GM20431 (cell line): ENCODE measurements around the gene ZMIZ1.

Experiments
- in situ Hi-C: fragments of 300-500 bp; cut with MseI, MboI; formaldehyde crosslinking; loops from one replicate; pipeline ENCODE4 v1.15.0; 2020; ENCODE audit warnings: low sequenced_read_pairs; ENCODE audit not compliant: unreplicated experiment

Gene ZMIZ1

DNA sequence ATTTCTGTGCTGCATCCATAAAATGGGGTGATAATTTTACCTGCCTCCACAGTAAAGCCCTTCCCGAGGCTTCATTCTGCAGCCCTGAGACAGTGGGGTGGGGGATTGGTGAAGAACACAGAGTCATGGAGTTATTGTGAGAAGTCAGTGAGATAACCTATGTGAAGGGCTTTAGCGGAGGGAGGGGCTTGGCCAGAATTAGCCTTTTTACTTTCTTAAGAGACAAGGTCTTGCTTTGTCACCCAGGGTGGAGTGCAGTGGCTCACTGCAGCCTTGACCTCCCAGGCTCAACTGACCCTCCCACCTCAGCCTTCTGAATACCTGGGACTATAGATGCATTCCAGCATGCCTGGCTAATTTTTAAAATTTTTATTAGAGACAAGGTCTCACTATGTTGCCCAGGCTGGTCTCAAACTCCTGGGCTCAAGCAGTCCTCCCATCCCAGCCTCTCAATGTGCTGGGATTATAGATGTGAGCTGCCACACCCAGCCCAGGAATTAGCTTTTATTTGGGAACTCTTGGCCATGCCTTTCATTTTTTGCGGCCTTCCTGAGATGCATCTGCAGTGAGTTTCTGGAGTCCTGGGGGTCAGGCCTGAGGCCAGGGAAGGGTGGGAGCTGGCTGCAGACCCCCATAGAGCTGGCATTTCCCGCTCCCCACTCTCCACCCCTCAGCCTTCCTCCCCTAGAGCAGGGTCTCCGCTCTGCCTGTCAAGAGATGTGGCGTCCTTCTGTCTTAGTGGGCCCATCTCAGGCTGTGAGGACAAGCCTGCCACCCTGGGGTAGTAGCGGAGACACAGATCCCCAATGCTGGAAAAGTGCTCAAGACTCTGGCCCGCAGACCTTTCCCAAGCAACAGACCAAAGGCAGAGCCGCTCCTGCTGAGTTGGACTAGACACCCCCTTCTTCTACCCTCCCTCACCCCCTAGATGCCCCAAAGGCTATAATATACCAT is 77.0 kb downstream of the ZMIZ1 start:
- in situ Hi-C loops = no loop called here

DNA sequence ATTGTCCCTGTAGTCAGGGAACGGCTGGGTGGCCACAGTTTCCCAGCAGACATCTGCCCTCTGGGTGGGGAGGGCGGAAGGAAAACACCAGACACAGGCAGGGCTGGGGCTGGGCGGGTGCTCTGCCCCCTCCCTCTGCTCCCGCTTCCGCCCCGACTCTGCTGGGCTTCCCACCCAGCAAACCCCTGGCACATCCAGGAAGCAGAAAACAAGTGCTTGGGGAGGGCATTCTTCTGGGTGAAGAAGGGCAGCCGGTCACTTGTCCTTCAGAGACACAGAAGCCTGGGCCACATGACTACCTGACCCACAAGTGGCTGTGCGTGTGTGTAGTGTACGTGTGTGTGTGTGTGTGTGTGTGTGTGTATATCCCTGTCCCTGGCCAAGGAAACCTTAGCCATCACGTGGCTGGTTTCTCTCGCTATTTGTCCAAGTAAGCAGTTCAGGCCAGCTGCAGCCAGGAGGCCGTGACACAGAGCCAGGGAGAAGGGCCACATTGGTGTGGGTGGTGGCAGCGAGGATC is 77.9 kb downstream of the ZMIZ1 start:
- in situ Hi-C loops = no loop called here

DNA sequence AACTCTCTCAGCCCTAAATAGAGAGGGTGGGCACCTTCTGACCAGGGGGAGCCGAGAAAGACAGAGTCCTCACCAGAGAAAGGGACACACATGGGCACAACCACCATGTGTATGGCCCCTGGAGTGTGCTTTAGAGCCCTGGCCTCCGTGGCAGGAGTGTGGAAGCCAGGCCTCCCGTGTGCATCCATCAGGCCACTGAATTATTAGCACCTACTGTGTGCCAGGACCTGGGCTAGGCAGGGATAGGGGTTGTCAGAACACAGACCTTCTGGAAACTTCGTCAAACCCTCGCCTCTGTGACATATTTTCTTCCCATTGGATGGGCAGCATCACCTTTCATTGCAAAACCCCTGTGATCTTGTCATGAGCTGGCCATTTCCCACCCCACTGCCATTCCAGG is 78.5 kb downstream of the ZMIZ1 start:
- in situ Hi-C loops = no loop called here

- in situ Hi-C loops = no loop called here
These were observed 79.2 kb downstream of the ZMIZ1 start for GRCh38 chr10:79147796-79148451.

GRCh38 chr10:79148452-79149344 is 79.9 kb downstream of the ZMIZ1 start:
- in situ Hi-C loops = no loop called here

DNA sequence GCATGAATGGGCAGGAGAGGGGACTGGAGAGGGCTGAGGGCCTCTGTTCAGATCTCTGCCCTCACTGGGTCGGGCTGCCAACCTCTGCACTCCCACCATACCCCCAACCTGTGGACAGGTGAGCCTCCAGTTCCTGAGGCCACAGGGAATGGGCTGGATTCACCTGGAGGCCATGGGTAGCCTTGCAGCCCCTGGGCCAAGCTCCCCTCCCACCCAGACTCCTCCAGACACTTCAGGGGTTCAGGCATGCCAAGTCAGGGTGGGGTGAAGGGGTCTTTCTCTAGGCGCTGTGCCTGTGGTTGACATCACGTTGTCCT is 80.5 kb downstream of the ZMIZ1 start:
- in situ Hi-C loops = no loop called here

DNA sequence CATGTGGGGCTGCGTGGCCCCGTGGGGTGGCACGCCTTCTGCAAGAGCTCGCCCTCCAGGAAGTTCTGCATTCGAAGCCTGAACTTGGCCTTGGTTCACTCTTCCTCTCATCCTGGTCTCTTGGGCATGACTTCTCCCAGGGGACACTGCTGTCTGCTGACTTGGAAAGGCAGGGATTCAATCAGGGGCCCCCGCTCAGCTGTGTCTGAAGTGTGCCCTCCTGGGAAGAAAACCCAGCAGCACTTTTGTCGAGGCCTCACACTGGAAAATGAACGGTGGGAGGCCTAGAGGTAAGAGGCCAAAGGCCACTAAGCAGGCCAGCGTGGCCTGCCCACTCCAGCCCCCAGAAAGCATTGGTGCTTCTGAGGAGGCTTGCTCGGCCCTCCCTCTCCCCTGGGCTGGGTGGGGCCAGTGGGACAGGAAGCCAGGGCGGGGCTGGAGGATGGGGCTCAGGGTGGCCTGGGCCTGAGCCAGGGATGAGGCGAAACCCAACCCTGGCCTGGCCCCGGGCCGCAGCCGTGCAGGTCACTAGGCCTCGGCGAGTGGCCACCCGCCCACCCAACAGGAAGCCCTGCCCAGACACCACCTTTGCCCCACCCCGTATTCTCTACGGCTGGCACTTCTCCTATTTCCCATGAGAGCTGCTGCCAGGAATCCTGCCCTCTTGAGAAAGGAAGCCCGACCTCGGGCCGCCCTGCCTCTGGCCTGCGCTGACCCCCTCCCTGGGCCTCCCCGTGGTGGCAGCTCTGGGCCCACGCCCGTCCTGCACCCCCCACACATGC is 81.1 kb downstream of the ZMIZ1 start:
- in situ Hi-C loops = no loop called here

DNA sequence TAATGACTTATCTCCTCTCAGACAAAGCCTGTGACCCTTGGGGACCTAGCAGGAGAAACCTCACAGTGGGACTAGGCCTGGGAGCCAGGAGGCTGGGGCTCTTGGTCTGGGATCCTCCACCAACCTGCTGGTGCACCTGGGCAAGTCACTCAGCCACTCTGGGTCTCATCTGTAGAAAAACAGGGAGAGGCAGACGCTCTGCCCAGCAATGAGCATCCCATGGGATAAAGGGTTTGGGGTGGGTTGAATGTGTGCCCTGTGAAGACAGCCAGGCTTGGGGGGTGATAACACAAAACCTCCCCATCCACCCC is 81.6 kb downstream of the ZMIZ1 start:
- in situ Hi-C loops = no loop called here

GRCh38 chr10:79152423-79152817 is 83.7 kb downstream of the ZMIZ1 start:
- in situ Hi-C loops = no loop called here

DNA sequence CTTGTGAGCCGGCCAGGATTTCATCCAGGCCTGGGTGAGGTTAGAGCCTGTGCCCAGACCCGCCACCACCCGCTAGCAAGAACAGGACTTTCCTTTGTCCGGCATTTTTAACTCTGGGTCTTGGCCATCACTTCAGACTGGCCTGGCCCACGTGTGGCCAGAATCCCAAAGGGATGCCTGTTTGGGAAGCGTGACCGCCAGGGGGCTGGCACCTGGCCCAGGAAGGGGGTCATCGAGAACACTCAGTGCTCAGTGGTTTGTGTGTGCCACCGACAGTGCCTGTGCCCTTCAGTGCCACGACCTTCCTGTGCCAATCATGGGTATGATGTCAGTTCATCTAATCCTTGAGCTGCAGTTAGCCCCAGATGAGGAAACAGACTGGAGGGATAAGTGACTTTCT is 85.0 kb downstream of the ZMIZ1 start:
- in situ Hi-C loops = no loop called here

DNA sequence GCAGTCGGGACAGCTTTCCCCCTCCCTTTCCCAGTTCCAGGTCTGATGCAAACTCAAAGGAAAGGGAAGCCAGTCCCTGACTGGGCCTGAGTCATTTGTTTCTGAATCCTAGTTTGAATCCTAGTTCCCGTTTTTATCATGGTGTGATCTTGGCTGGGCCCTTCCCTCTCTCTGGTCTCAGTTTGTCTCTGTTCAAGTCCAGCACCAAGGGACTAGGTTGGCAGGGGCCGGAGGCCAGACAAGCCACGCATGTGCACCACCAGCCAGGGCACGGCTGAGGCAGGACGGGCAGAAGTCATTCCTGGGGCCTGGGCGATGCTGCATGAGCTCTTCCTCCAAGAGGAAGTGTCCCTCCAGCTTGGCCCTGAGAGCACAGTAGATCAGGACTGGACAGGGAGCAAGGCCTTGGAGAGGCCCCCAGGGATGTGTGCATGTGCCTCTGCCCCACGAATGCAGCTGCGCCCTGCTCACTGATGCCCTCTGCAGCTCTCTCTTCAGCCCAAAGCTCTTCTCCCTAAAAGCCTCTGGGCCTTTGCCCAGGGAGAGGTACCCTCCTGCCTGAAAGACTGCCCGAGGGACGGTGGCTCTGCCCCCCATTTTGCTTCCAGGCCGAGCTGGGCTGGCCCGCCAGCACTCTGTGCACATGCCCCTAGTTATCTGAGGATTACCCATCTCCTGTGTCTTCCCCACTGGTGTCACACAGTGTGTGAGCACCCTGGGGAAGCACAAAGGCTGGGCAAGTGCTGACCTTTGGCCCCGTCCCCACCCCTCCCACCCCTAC is 86.7 kb downstream of the ZMIZ1 start:
- in situ Hi-C loops = no loop called here

- in situ Hi-C loops = no loop called here
These were observed 87.8 kb downstream of the ZMIZ1 start for GRCh38 chr10:79156334-79157274.

DNA sequence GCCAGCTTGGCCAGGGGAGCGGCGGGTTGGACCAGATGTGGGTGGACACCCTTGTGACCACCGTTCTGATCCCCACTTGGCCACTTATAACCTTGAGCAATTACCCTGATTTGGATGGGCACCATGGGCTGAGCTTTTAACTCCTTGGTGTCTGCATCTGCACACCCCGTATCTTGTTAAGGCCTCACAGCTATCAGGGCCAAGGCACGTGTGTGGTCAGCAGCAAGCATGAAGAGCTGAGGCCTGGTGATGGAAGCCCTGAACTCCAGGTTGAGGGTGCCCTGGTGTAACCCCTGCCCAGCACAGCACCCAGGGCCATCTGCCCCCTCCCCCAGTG is 89.2 kb downstream of the ZMIZ1 start:
- in situ Hi-C loops = no loop called here

DNA sequence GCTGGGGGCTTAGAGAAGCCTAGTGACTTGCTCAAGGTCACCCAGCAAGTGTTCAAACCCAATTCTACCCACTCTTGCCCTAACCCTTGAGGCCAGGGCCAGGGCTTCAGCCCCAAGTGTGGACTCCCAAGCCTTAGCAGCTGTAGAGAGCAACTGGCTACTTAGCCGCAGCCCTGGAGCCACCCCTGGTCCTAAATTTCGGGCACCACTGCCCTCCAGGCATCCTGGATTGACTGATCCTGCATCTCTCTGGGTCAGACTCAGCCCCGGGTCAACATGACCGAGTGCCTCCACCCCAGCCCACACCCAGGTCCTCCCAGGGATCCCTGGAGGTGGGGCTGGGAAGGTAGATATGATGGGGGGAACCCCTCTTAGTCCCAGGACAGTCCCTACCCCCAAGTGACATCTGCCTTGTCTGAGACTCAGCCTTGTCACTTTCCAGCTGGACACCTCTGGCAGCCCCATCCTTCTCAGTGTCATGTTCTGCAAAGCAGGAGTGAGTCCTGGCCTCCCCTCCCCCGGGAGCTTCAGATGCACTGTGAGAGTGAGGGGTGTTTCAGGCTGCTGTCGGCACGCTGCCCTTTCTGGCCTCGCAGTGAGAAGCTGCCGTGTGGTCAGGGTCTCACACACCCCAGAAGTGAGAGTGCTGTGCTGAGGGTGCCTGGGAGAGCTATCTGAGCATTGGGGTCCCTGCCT is 89.8 kb downstream of the ZMIZ1 start:
- in situ Hi-C loops = no loop called here

DNA sequence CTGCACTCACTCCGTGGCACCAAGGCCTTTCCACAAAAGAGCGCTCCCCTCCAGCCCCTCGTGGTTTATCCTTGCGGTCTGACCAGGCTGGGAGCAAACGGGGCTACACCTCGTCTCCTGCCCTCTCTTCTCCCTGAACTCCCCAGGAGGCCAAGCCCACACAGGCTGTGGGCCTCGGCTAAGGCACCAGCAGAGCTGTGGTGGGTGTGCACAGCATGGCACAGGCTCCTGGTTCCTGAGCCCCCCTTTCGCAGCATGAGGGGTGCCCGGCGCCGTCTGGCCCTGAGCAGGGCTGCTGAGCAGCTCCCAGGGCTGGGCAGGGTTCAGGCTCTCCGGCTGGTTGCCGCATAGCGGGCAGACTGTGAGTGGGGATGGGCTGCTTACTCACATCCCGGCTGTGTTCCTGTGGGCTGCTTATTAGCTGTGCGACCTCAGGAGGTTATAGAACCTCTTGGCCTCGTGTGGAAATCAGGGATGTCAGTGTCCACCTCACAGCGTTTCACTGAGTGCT is 90.4 kb downstream of the ZMIZ1 start:
- in situ Hi-C loops = no loop called here

DNA sequence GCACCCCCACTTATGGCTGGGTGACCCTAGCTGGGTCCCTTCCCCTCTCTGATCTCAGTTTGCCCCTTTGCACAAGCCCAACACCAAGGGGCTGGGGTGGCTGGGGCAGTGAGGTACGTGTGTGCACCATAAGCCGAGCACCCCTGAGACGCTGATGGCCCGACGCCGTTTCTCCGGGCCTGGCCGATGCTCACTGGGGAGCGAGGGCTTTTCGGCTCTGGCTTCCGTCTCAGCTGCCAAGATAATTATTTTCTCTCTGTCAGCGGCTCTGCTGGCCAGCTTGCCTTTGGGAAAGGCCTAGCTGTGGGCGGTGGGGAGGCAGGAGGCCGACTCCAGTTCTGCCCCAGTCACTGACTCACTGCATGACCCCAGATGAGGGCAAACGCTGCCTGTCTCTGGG is 91.0 kb downstream of the ZMIZ1 start:
- in situ Hi-C loops = no loop called here

GRCh38 chr10:79160191-79160590 is 91.4 kb downstream of the ZMIZ1 start:
- in situ Hi-C loops = no loop called here
